G401.6 (cell line): ENCODE measurements around the gene CSH2.
A peak's percentile ranks its signal among the peaks of the same experiment; 100 is the strongest.

Source experiments
- FAIRE-seq: peaks from 2 replicates; lab custom pipeline; 2012; peaks lifted over from hg19 to GRCh38; lab: Jason Lieb, UNC

The CSH2 gene

DNA sequence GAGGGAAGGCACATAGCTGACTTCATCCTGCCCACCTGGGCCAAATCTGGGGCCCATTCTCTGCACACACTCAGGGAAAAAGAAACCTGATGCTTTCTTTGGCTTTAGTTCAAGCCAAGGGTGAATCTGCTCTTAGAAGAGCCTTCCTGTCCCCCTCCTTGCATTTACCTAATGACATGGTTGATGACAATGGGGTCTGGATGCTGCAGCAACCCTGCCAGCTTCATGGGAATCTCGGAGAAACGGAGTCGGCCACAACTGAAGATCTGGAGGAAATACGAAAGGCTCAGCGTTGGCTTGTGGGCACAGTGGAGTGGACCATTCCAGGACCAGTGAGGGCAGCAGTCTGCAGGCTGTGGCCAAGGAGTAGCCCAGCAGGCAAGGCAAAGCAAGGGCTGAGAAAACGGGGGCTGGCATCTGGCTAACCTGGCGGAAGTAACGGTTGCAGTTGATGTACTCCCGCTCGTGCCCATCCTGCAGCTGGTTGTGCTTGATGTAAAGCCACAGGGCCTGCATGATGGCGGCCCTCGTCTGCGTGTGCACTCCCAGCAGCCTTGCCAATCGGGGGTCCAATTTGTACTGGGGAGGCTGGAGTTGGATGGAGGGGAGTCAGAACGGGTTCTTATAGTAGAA lies 39.6 kb downstream of the CSH2 start:
- FAIRE-seq = no peak

DNA sequence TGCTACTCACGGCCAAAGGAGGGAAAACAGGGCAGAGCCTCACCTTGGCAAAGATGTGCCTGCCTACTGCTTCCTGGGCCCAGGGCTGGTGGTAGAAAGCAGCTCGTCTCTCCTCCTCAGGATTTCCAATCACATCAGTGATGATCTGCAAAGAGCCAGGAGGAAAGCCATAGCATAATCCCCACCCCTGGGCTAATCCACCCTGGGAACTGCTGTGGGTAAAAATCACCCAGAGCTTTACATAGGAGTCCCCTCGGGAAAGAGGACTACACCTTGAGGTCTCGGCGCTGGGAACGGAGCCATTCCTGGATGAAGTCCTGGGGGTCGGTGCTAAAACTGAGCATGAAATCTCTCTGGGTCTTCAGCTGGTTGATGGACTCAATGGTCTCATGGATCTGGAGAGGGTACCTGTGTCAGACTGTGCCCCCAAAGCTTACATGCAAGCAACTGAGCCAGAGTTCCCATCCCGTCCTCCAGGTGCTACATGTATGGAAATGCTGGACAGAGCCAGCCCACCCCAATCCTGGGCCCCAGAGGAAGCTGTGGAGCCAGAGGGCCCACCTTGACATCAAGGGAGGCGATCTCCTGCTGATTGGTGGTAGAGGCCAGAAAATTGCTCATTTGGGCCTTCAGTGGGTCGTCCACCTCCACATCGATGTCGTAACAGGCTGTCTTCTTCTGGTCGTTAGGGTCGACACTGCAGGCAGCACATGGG lies 40.3 kb downstream of the CSH2 start:
- no peak for FAIRE-seq

DNA sequence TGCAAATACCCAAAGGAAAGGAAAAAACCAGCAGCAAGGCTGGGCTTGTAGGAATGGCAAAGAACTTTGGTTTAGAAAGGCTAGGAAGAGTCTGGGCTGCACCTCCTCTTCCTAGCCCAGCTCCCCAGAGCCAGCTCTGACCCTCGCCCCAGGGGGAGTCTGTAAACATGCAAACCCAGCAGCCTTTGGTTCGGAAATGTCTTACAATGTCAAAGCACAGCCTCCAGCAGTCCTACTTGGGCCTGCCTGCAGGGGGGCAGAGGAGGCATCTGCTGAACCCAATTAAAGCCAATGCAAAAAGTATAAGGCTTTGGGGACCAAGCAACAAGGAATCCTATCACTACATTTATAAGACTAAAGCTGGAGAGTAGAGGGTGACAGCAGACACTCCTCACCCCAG lies 41.0 kb downstream of the CSH2 start:
- no peak for FAIRE-seq

DNA sequence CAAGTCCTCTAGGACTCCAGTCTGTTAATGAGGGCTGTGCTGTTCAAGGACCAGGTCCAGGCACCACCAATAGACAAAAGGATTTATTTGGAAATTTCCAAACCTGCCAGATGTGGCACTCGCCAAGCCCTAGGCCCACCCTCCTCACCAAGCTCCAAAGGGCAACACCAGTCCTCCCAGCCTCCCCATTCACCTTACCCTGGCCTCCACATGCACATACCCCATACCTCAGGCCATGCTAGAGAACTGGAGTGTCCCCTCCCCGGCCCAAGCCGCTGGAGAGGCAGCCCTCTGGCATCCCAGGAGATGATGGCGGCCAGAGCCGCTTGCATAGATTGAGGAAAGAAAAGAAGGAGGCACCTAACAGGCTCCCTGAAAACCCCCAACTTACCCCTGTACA lies 41.5 kb downstream of the CSH2 start:
- no peak for FAIRE-seq

DNA sequence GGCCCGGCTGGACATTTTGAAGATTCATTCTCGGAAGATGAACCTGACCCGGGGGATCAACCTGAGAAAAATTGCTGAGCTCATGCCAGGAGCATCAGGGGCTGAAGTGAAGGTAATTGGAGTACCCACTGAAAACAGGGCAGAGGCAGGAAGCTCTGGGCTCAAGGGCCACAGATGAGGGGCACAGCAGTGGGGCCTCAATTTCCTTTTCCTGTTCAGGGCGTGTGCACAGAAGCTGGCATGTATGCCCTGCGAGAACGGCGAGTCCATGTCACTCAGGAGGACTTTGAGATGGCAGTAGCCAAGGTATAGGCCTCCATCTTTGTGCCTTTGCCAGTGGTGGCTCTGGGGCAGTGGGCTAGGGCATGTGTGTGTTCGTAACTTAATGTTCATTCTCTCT lies 42.0 kb downstream of the CSH2 start:
- FAIRE-seq = no peak

DNA sequence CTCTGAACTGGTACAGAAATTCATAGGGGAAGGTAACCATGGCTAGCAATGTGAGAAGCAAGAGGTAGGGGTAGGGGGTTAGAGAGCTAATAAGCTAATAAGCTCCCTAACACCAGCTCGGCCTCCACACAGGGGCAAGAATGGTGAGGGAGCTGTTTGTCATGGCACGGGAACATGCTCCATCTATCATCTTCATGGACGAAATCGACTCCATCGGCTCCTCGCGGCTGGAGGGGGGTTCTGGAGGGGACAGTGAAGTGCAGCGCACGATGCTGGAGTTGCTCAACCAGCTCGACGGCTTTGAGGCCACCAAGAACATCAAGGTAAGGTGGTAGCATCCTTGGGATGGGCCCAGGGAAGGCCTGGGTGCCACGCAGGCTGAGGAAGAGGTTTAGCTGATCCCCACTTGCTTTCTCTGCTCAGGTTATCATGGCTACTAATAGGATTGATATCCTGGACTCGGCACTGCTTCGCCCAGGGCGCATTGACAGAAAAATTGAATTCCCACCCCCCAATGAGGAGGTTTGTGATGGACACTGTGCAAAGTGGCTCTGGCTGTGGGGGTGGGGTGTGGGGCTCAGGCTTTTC lies 42.5 kb downstream of the CSH2 start:
- FAIRE-seq = no peak

DNA sequence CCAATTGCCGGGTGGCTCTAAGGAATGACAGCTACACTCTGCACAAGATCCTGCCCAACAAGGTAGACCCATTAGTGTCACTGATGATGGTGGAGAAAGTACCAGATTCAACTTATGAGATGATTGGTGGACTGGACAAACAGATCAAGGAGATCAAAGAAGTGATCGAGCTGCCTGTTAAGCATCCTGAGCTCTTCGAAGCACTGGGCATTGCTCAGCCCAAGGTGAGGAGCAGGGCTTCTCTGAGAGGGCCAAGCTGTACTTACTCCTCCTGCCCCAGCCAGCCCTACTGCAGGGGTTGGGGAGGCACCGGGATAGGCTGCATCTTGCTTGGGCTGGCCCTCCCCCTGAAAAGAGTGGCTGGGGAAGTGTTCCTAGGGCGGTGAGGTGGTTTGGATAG lies 43.2 kb downstream of the CSH2 start:
- no peak for FAIRE-seq

DNA sequence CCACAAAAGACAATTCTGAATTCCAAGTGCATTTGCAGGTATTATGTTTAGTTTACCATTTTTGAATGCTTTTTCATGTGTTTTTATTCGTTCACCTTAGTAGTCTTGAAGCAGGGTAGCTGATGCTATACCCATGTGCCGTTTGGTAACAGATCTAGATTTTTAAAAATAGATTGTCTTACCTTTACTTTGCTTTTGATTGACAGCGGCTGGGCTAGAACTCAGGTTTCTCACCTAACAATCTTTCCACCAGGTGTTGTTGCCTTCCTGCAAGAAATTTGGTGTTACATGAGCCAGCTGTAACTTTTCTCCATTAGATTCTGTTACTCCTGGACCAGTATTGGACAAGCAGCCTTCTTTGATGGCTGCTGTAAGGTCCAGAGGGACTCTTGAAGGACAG lies 44.5 kb downstream of the CSH2 start:
- no peak for FAIRE-seq

DNA sequence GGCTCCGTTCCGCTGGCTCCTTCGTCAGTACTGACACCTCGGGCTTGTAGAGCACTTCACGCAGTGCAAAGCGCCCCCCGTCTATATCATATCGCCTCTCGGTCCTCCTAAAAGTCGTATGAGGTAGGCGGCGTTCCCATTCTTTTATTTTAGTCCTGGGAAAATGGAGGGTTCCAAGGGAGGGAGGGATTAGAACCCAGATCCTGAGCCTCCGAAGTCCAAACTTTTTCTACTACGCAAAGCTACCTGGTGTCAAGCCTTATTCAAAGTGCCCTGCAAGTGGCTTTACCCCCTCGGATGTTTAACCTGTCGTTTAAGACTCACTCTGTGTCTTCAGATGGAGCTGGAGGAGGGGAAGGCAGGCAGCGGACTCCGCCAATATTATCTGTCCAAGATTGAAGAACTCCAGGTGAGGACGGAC lies 45.7 kb downstream of the CSH2 start:
- FAIRE-seq = no peak

DNA sequence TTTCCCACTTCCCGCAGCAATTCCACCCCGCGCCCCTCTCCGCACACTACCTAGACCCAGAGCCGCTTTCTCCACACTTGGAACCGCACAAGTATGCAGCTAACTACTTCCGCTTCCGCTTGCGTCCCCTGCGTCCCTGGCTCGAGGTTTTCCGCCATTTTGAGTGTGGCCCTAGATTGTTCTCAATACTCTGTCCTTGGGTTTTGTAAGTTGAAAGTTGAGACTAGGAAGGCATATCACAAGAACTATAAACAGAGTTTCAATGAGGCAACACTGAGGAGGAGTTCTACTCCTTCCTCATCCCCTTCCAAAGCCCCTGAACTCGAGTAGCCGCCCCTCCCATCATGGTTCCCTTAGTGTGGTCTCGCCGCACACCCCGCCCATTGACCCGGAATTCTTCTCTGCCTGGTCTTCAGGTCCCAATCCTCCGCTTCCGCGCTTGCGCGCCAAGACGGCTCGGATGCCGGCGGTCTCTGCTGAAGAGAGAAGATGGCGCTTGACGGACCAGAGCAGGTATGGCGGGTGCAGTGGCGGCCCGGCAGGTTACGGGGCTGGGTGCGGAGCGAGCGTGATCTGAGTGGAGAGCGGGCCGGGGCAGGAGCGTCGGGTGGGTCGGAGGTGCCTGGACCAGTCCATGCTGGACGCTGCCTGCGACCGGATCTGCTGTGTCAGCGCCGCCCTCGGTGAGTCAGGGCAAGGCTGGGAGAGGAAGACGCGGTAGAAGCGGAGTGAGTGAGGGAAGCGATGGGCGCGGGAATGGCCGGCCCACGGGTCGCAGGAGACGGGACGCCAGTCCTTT lies 46.3 kb downstream of the CSH2 start, which contains the start of the genes FTSJ3 and PSMC5:
TSS of gene FTSJ3 (minus strand) at position 662 of the 799 bp plus-strand sequence. CDS start 761 bp downstream, outside the sequence.
TSS of gene PSMC5 (plus strand) at position 430 of the 799 bp plus-strand sequence. CDS start at position 490, 60 bp downstream.
- peak; percentile 88 for FAIRE-seq

DNA sequence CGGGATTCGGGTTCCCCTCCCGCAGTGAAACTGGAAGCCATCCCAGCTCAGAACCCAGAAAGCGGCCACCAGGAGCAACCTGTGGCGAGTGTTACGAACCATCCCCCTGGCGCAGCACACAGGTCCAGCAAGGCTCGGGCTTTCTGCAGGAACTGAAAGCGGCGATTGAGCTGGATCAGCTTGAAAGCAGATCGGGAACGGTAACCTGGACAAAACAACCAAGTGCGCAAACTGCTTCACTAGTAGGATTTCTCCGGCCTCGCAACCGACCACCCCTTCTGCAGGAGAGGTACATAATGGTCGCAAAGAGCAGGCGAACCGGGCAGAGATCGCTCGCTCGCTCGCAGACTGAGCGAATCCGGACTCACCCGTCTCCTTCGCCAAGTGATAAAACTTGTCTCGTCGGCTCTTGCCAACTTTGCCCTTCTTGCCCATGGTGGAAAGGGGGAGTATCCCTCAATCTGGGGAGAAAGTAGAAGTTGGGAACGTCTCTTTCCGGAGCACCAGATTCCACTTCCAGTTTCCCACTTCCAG lies 46.9 kb downstream of the CSH2 start:
- no peak for FAIRE-seq

DNA sequence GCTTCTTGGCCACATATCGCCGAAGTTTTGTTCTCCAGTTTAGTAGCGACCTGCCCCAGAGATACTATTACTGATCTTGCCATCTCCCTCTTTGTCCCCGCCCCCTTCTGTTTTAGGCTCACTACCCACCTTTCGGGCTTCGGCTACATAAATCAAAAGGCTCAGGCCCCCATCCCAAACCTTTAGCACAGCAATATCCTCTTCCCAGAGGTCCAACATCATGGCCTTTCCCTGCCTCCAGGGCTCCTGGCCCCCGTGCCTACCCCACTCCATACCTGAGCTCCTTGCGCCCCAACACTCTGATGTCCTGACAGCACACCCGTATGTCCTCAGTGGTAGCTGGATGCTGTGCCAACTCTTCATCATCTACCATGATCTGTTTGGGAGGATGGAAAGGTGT lies 49.1 kb downstream of the CSH2 start:
- no peak for FAIRE-seq

DNA sequence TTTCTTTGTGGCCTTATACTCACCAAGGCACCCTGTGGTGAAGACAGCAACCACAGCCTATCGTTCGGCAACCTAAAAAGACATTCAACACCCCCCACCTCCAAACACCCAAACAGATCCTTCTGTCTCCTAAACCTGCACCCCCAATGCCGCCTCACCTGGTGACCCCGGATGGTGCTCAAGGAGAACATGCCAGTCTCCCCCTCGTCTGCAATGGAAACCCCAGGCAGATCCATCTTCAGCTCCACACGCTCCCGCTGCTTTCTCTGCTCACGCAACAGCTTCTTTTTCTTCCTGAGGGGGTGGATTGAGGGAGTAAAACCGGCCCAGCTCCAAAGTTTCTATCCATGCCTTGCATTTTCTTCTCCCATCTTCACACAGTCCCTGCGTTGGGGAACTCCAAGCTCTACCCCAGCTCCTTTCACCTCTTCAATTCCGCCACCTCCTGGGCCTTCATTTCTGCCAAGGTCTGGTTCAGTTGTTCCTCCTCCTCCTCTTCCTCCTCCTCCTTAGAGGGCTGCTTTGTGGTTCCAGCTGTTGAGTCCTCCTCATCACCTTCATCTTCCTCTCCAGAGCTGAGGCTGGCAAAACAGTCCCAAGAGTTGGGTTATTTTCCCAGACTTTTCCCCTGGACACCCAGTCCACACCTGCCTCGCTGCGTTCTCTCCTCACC lies 49.7 kb downstream of the CSH2 start:
- FAIRE-seq = no peak

DNA sequence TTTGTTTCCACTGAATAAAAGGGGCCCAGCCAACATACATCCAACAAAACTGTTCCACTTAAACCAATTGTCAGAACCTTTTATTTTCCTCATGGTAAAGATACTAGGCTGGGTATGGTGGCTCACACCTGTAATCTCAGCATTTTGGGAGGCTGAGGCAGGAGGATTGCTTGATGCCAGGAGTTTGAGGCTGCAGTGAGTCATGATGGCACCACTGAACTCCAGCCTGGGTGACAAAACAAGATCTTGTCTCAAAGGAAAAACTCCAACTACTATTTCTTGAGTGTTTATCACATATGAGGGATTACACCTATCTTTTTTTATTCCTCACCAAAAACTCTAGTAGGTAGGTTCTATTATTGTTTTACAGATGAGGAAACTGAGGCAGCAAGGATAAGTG lies 50.9 kb downstream of the CSH2 start:
- no peak for FAIRE-seq
